ENCODE measurements around the gene ACTN2. TPM values are rescaled to one million over a fixed set of nuclear protein-coding genes. Genes with fewer than 3 reads are reported as not detected.

The ACTN2 gene
- total RNA-seq, 1 donor from 2014 or later: 3,389 TPM

DNA sequence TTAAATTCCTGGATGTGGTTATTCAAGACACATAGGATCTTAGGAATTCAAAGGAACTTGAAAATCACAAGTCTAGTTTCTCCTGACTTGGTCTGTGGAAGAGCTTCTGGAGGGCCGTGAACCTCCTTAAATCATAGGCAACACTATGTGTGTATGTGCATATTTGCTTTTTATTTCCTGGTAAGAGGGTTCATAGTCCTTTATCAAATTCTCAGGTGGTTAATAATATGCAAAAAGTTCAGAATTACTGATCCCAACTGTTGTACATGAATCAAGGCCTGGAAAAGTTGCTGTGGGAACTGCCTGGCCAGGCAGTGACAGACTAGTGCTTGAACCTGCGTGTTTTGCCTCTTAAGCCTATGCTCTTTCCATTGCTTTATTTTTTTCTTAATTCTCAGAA, 121.7 kb downstream of the ACTN2 start:
- intact Hi-C loops (cut with DNase I): no loop called here
- DNase-seq (ENCODE audit: low spot score): no peak

DNA sequence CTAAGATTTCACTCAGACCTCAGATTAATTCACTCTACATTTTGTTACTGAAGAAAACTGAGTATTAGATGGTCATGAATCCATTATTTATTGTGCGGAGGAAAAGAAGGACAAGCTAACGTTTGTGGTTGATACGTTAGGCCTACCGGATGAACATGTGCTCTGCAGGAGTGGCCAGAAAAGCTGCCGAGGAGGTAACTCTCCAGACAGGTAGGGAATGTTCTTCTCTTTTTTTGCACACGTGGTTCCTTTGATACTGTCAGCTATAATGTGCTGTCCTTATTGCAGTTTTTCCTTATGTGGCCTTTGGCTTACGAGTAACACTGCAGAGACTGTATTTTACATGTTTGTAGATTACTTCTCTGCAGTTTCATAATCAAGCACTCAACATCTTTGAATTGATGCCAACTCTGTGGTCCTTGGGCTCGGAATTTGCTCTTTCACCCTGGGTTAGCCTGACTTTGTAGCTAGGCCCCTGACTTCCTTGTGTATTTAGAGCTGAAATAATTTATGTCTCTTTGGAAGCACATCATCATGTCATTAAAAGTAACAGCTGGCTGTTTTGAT, 122.3 kb downstream of the ACTN2 start:
- intact Hi-C loops (cut with DNase I): no loop called here
- DNase-seq (ENCODE audit: low spot score): no peak

DNA sequence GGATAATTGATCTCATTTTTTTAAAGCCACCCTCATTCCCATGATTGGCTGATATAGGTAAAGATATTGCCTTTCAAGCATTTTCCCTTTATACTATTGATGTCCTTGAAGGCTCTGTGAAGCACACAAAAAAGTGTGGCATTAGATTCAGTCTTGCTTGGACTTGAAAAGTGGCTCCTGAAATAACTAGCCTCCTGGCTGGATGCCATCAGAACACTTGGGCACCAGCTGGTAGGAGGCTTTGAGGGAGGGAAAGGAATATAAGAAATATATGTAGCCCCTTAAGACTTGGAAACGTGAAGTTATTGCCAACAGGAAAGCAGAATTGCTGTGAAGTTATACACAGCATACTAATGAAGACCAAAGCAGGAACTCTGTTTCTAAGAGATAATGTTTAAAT, 122.8 kb downstream of the ACTN2 start:
- intact Hi-C loops (cut with DNase I): no loop called here
- DNase-seq (ENCODE audit: low spot score): no peak

DNA sequence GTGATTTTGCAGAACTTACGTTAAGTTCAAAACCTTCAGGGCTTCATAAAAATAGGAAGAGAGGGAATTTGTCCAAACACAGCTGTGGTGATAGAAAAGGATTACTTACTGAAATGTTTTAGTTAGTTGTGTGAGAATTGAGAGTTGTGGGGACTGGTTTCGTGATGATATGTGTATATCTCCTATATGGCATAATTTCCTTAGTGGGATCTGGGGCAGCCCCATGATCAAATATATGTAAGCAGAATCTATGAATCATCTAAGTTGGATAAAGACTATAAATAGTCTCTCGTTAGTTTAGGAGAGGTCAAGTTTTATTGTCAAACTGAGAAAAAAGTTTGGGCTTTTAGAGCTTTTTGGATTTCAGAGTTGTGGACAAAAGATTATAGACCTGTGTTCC, 123.7 kb downstream of the ACTN2 start:
- intact Hi-C loops (cut with DNase I): loop anchor here (10.0 kb wide), 1 partner anchor 65 kb away; no protein-coding TSS in a partner anchor
- DNase-seq (ENCODE audit: low spot score): no peak

DNA sequence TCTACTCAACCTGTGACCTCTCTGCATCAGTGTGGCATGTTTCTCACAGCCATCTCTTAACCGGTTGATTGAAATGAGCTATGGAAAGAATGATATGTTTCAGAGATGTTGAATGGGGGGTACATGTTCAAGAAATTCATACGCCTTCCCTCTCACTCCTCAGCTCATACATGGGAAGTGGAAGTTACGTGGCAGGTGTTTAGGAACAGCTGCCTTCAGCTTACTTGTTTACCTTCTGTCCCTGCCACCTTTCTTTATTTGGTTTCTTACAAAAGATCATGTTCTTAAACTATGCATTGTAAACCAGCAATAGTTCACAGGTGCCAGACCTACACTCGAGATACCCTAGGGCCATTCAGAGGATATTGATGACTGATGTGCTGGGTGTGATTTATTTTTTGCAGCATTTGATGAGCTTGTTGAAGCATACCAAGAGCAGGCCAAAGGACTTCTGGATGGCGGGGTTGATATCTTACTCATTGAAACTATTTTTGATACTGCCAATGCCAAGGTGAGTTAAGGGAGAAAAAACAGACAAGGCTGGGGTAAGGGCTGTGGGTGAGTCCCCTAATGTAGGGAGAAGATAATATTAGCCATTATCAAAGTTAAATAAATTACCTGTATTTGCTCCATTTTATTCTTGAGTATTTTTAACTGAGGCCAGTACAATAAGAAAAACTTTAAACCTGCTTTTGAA, 126.2 kb downstream of the ACTN2 start:
- intact Hi-C loops (cut with DNase I): loop anchor here (10.0 kb wide), 1 partner anchor 62 kb away; no protein-coding TSS in a partner anchor

More for the DNA sequence above, 126.2 kb downstream of the ACTN2 start:
- no peak for DNase-seq (ENCODE audit: low spot score)

Other genes starting within 250 kb of the ACTN2 start
- 77.6 TPM for gene LGALS8, start 162.5 kb upstream of the ACTN2 start, total RNA-seq
- gene HEATR1, start 82.0 kb upstream of the ACTN2 start, total RNA-seq: 12.6 TPM
- 58.8 TPM for gene MTR, start 108.8 kb downstream of the ACTN2 start, total RNA-seq

Measured in cardiac septum (tissue), 1 donor.